ENCODE results near the gene TRPV6. TPM values are rescaled to one million over a fixed set of nuclear protein-coding genes. Genes with fewer than 3 reads are reported as not detected.

The TRPV6 gene
- total RNA-seq, 1 experiment from 2014 or later, result not detected

DNA sequence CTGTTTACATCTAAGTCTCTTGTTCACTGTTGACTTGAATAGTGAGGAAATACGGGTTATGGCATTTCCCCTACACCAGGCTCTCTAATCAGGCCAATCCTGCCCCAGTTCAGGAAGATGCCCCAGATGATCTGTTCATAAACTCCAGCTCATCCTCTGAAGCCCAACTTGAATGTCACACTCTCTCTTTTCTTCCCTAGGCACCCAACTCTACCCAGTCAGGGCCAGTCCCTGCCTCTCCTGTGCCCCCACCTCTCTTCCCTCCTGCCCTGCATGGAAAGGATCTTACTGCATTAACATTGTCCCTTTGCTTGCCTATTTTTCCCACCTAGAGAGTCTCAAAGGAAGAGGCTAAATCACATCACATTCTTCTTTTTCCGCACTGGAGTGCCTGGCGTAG is 10.6 kb upstream of the TRPV6 start:
- CTCF ChIA-PET, result no interaction called here
- intact Hi-C loops (cut with micrococcal nuclease; ENCODE audit: unreplicated experiment), result no loop called here

DNA sequence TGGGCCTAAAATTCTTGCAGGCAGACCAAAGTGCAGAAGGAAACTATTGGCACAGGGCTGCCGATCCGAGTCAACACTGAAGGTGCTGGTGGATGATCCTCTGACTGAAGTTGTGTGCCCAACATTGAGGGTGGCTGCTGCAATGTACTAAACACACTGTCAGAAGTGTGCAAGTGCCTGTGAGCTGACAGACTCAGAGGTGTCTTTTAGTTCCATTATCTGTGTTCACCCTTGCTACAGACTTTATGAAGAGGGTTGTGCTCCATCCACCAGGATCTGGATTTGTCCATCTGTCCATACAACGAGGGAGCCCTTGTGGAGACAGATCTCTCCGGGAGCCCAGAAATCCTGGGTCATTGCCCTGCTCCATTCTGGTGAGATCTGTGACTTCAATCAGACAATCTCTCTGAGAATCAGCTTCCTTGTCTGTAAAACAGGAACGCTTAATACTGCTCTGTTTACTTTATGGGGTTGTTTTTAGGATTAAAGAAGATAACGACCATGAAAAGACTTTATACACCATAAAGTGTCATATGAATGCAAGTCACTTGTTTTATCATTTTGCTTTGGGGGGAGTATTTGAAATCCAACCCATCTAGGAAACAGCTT is 9.5 kb upstream of the TRPV6 start:
- Histone ChIP-seq H3K4me3 (ENCODE audit: low read depth, low read length, poor library complexity, severe bottlenecking) (no peak overlapping the region), H3K27ac (ENCODE audit: low read depth, low read length, poor library complexity, severe bottlenecking) (no peak overlapping the region), H3K36me3 (ENCODE audit: insufficient read depth, low read length, poor library complexity, severe bottlenecking) (no peaks in the 10 kb centered on the region), H3K9me3 (ENCODE audit: low read depth, low read length, poor library complexity, severe bottlenecking) (no peaks in the 10 kb centered on the region), H3K4me1 (ENCODE audit: insufficient read depth, low read length, poor library complexity, severe bottlenecking) (no peaks in the 10 kb centered on the region), H3K27me3 (replicated peaks; ENCODE audit: insufficient read depth, low read depth, low read length, poor library complexity) (peaks cover 6% of the 10 kb centered on the region)
- intact Hi-C loops (cut with micrococcal nuclease; ENCODE audit: unreplicated experiment), result no loop called here
- TF ChIP-seq EZH2 (IDR thresholded peaks at IDR 0.05; ENCODE audit: borderline replicate concordance, low read depth, low read length, poor library complexity, severe bottlenecking), result no peak
- TF ChIP-seq, protein P1, sequence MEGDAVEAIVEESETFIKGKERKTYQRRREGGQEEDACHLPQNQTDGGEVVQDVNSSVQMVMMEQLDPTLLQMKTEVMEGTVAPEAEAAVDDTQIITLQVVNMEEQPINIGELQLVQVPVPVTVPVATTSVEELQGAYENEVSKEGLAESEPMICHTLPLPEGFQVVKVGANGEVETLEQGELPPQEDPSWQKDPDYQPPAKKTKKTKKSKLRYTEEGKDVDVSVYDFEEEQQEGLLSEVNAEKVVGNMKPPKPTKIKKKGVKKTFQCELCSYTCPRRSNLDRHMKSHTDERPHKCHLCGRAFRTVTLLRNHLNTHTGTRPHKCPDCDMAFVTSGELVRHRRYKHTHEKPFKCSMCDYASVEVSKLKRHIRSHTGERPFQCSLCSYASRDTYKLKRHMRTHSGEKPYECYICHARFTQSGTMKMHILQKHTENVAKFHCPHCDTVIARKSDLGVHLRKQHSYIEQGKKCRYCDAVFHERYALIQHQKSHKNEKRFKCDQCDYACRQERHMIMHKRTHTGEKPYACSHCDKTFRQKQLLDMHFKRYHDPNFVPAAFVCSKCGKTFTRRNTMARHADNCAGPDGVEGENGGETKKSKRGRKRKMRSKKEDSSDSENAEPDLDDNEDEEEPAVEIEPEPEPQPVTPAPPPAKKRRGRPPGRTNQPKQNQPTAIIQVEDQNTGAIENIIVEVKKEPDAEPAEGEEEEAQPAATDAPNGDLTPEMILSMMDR (conservative IDR thresholded peaks at IDR 0.05; ENCODE audit: low read depth, low read length), result no peak
- POLR2A ChIA-PET (ENCODE audit: low non-redundant PET), result no interaction called here
- no peak for DNase-seq (ENCODE audit: low spot score)
- CTCF ChIA-PET, result no interaction called here
- BruUV-seq (replicated peaks), result no TSS peak

More for the DNA sequence above, 10.6 kb upstream of the TRPV6 start:
- DNase-seq (ENCODE audit: low spot score), result no peak
- Histone ChIP-seq H3K36me3 (ENCODE audit: insufficient read depth, low read length, poor library complexity, severe bottlenecking) (no peaks in the 10 kb centered on the region), H3K4me3 (ENCODE audit: low read depth, low read length, poor library complexity, severe bottlenecking) (no peak overlapping the region), H3K9me3 (ENCODE audit: low read depth, low read length, poor library complexity, severe bottlenecking) (no peaks in the 10 kb centered on the region), H3K27me3 (replicated peaks; ENCODE audit: insufficient read depth, low read depth, low read length, poor library complexity) (peaks cover 6% of the 10 kb centered on the region), H3K4me1 (ENCODE audit: insufficient read depth, low read length, poor library complexity, severe bottlenecking) (no peaks in the 10 kb centered on the region), H3K27ac (ENCODE audit: low read depth, low read length, poor library complexity, severe bottlenecking) (no peak overlapping the region)
- POLR2A ChIA-PET (ENCODE audit: low non-redundant PET), result no interaction called here
- TF ChIP-seq, protein P1 (conservative IDR thresholded peaks at IDR 0.05; ENCODE audit: low read depth, low read length), result no peak
- no peak for TF ChIP-seq EZH2 (IDR thresholded peaks at IDR 0.05; ENCODE audit: borderline replicate concordance, low read depth, low read length, poor library complexity, severe bottlenecking)
- BruUV-seq (replicated peaks), result no TSS peak

DNA sequence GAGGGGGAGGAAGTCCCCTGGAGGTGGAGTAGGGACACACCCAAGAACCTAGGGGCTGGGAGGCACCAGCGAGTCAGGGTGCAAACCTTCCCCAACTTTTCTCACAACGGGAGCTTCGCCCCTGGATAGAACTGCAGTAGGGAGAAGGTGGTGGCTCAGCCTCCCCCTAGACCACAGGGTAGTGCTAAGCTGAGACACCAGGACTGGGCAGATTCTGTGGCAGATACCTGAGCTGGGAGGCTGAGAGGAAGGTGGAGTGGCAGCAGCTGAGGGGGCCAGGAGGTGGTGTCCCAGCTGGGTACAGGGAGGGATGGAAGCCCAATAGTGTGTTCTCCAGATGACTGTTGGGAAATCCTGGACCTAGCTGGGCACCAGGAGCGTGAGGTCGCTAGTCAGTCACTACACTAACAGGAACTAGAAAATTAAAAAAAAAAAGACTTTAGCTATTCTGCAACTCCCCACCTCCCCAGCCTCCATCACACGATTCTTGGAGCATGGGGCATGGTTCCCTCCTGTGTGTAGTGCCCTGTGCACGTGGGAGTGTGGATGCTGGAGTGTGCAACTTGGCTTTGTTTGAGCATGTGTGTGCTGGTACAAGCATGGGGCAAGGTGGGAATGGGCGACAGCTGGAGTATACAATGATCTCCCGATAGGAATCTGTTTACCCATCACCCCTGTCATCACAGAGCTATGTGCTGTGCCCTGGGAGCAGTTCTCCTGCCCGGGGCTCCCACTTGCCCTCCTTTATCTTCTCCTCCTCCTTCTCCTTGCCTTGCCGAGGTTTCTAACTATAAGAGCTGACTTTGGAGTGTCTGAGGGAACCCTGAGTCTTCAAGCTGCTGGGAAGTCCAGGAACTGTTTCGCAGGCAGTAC is 8.8 kb upstream of the TRPV6 start:
- ChIA-PET CTCF (interaction anchor here (0.6 kb wide), 2 partner anchors 133 to 1141 kb away, joined by 3 to 7 read pairs; partner anchors contain the start of gene OR9A2), POLR2A (ENCODE audit: low non-redundant PET) (no interaction called here)
- no peaks in the 10 kb centered on the region for H3K4me1 ChIP-seq (ENCODE audit: insufficient read depth, low read length, poor library complexity, severe bottlenecking)
- no peaks in the 10 kb centered on the region for H3K9me3 ChIP-seq (ENCODE audit: low read depth, low read length, poor library complexity, severe bottlenecking)
- no peak overlapping the region for H3K27ac ChIP-seq (ENCODE audit: low read depth, low read length, poor library complexity, severe bottlenecking)
- TF ChIP-seq, protein P1 (conservative IDR thresholded peaks at IDR 0.05; ENCODE audit: low read depth, low read length), result no peak
- no peak for TF ChIP-seq EZH2 (IDR thresholded peaks at IDR 0.05; ENCODE audit: borderline replicate concordance, low read depth, low read length, poor library complexity, severe bottlenecking)
- DNase-seq (ENCODE audit: low spot score), result no peak
- no TSS peak for BruUV-seq (replicated peaks)
- no peak overlapping the region for H3K4me3 ChIP-seq (ENCODE audit: low read depth, low read length, poor library complexity, severe bottlenecking)
- intact Hi-C loops (cut with micrococcal nuclease; ENCODE audit: unreplicated experiment), result no loop called here
- no peaks in the 10 kb centered on the region for H3K36me3 ChIP-seq (ENCODE audit: insufficient read depth, low read length, poor library complexity, severe bottlenecking)
- peaks cover 6% of the 10 kb centered on the region for H3K27me3 ChIP-seq (replicated peaks; ENCODE audit: insufficient read depth, low read depth, low read length, poor library complexity)

Data from A673 (cell line).